ENCODE measurements around the gene TUBB.
"Not testable (repeated sequence)": the region's sequence is repeated elsewhere in the genome, so short reads cannot be mapped to it uniquely, and the experiment has no call there.

DNA sequence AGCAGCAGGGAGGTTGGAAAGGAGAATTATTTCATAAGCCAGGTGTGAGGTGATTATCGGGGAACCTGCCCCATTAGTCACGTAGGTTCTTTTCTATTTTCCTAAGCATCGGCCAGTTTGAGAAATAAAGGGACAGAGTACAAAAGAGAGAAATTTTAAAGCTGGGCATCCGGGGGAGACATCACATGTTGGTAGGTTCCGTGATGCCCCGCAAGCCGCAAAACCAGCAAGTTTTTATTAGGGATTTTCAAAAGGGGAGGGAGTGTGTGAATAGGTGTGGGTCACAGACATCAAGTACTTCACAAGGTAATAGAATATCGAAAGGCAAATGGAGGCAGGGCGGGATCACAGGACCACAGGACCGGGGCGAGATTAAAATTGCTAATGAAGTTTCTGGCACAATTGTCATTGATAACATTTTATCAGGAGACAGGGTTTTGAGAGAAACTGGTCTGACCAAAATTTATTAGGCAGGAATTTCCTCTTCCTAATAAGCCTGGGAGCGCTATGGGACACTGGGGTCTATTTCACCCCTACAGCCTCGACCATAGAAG is 44.4 kb downstream of the TUBB start:
- TF ChIP-seq E2F6 (IDR thresholded peaks at IDR 0.05; ENCODE audit: borderline replicate concordance, low read depth); CBX8 (IDR thresholded peaks at IDR 0.05); FOXS1 (CRISPR knock-in tag; IDR thresholded peaks at IDR 0.05); JUNB (IDR thresholded peaks at IDR 0.05); EP300 (IDR thresholded peaks at IDR 0.05); RAD21 (conservative IDR thresholded peaks at IDR 0.05 in 1 of 2, IDR thresholded peaks at IDR 0.05 in 1 of 2); POLR2A (IDR thresholded peaks at IDR 0.05; ENCODE audit: low read length); PHF8 (IDR thresholded peaks at IDR 0.05; ENCODE audit: borderline replicate concordance, low read depth): not testable (repeated sequence)
- TF ChIP-seq, protein P1, sequence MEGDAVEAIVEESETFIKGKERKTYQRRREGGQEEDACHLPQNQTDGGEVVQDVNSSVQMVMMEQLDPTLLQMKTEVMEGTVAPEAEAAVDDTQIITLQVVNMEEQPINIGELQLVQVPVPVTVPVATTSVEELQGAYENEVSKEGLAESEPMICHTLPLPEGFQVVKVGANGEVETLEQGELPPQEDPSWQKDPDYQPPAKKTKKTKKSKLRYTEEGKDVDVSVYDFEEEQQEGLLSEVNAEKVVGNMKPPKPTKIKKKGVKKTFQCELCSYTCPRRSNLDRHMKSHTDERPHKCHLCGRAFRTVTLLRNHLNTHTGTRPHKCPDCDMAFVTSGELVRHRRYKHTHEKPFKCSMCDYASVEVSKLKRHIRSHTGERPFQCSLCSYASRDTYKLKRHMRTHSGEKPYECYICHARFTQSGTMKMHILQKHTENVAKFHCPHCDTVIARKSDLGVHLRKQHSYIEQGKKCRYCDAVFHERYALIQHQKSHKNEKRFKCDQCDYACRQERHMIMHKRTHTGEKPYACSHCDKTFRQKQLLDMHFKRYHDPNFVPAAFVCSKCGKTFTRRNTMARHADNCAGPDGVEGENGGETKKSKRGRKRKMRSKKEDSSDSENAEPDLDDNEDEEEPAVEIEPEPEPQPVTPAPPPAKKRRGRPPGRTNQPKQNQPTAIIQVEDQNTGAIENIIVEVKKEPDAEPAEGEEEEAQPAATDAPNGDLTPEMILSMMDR (IDR thresholded peaks at IDR 0.05): not testable (repeated sequence)

Data from A549 (cell line).